Hepatocyte (in vitro differentiated cells): ENCODE data around the gene CPS1. TPM values are rescaled to one million over a fixed set of nuclear protein-coding genes. Genes with fewer than 3 reads are reported as not detected.

Experiments used
- DNase-seq: peaks from one replicate; pipeline ENCODE4 v3.0.0-alpha.2; 2016; ENCODE audit warnings: low spot score
- H2AFZ ChIP-seq: fragments of 200-600 bp; sonication (generic); 2 replicates; pipeline ENCODE4 v1.6.0; 2016; ENCODE audit warnings: antibody characterized with exemption, mild to moderate bottlenecking
- H3K27ac ChIP-seq: fragments of 200-600 bp; sonication (generic); 2 replicates; pipeline ENCODE4 v1.5.1; 2016; ENCODE audit warnings: mild to moderate bottlenecking
- H3K27me3 ChIP-seq: fragments of 200-600 bp; sonication (generic); 2 replicates; pipeline ENCODE4 v1.6.1; 2016
- H3K36me3 ChIP-seq: fragments of 200-600 bp; sonication (generic); replicated peaks from 2 replicates; pipeline ENCODE4 v1.5.1; 2016; ENCODE audit warnings: low read depth; ENCODE audit not compliant: insufficient read depth
- H3K4me1 ChIP-seq: fragments of 200-600 bp; sonication (generic); 2 replicates; pipeline ENCODE4 v1.5.1; 2016; ENCODE audit warnings: mild to moderate bottlenecking, moderate library complexity; ENCODE audit not compliant: insufficient read depth
- H3K4me2 ChIP-seq: fragments of 200-600 bp; sonication (generic); 2 replicates; pipeline ENCODE4 v1.6.0; 2016
- H3K4me3 ChIP-seq: fragments of 200-600 bp; sonication (generic); 2 replicates; pipeline ENCODE4 v1.5.1; 2016; ENCODE audit warnings: mild to moderate bottlenecking
- H3K79me2 ChIP-seq: fragments of 200-600 bp; sonication (generic); 2 replicates; pipeline ENCODE4 v1.6.0; 2017; ENCODE audit warnings: mild to moderate bottlenecking
- H3K9me2 ChIP-seq: fragments of 200-600 bp; sonication (generic); replicated peaks from 2 replicates; pipeline ENCODE4 v1.6.0; 2017; ENCODE audit warnings: mild to moderate bottlenecking; ENCODE audit not compliant: insufficient read depth
- H3K9me3 ChIP-seq: fragments of 200-600 bp; sonication (generic); 2 replicates; pipeline ENCODE4 v1.5.1; 2016; ENCODE audit warnings: low read depth, mild to moderate bottlenecking
- H4K20me1 ChIP-seq: fragments of 200-600 bp; sonication (generic); 2 replicates; pipeline ENCODE4 v1.6.0; 2016; ENCODE audit warnings: mild to moderate bottlenecking; ENCODE audit not compliant: insufficient read depth, poor library complexity, severe bottlenecking
- CTCF ChIP-seq: fragments of 200-600 bp; sonication (generic); IDR thresholded peaks from 2 replicates; pipeline ENCODE4 v1.5.1; 2016; ENCODE audit warnings: antibody characterized with exemption, mild to moderate bottlenecking; ENCODE audit not compliant: poor library complexity
- EZH2 ChIP-seq: fragments of 200-600 bp; sonication (generic); IDR thresholded peaks from 2 replicates; pipeline ENCODE4 v1.6.1; 2016; ENCODE audit warnings: antibody characterized with exemption, mild to moderate bottlenecking, borderline replicate concordance
- EZH2phosphoT487 ChIP-seq: fragments of 200-600 bp; sonication (generic); IDR thresholded peaks from one replicate; pipeline ENCODE4 v1.6.1; 2018; ENCODE audit warnings: antibody characterized with exemption, mild to moderate bottlenecking, low read depth, moderate library complexity; ENCODE audit not compliant: unreplicated experiment, severe bottlenecking
- WGBS: methylation state at CpG from one replicate; pipeline ENCODE4 v1.1.6; 2016; ENCODE audit warnings: low lambda C conversion rate; ENCODE audit errors: missing lambda C conversion rate; 5-methylcytosine and 5-hydroxymethylcytosine counted together
- polyA plus RNA-seq: library from polyadenylated mRNA; unstranded; fragments of >200 nt; fragmentation: Nextera tagmentation; extraction: Ambion mirVana; gene quantifications from 2 replicates; pipeline ENCODE4 v1.2.1, GENCODE V29; 2016
- total RNA-seq: library from RNA; depleted of rRNA; stranded (reverse); fragments of >200 nt; gene quantifications from 2 replicates; pipeline ENCODE4 v1.2.3, GENCODE V29; 2014

CPS1 gene
- total and polyA plus RNA-seq, 2 experiments from 2014 or later, result 239 to 587 TPM

DNA sequence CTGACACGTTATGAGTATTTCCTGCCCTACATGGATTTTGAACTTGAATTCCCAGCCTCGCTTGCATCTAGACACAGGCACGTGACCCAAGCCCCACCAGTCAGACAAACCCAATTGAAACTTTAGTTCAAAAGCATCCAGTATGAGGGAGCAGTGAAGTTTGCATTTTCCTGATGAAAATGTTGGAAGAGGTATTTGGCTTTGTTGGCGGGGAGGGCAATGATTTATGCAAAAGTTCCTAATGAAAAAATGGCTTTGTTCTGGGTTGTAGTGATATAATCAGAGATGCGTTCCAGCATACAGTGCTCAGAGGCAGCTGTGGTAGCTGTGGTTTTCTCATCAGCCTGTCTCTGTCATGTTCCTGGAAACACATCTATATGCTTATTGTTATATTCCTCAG lies 36.8 kb upstream of the CPS1 start:
- Histone ChIP-seq H3K9me2 (no peaks in the 10 kb centered on the region), H3K4me2 (no peak overlapping the region), H3K36me3 (no peaks in the 10 kb centered on the region), H3K27ac (no peak overlapping the region), H4K20me1 (no peaks in the 10 kb centered on the region), H3K27me3 (no peaks in the 10 kb centered on the region), H3K79me2 (no peaks in the 10 kb centered on the region), H3K9me3 (no peaks in the 10 kb centered on the region), H2AFZ (no peak overlapping the region), H3K4me1 (no peaks in the 10 kb centered on the region), H3K4me3 (no peak overlapping the region)
- no peak for DNase-seq
- no peak for TF ChIP-seq EZH2
- no peak for TF ChIP-seq EZH2phosphoT487
- no peak for TF ChIP-seq CTCF
- 92% methylated on average over 5 of the region's 5 CpGs for WGBS

DNA sequence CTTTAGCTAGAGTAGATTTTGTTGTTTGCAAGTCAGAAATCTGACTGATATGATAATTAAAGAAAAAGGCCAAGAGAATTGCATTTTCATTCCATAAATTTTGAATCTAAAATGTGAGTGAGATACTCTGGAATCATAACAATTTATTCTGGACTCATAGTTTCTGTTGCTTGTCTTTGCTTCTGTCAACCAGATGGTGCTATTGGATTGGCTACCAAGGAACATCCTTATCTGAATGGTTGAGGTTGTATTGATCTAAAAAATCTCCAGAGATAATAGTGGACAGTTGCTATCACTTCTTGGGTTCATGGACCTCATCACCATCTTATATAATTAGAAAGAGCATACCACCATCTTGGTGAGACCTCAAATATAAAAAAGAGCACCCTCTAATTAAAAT lies 34.0 kb upstream of the CPS1 start:
- Histone ChIP-seq H3K9me2 (no peaks in the 10 kb centered on the region), H3K27me3 (no peaks in the 10 kb centered on the region)
- TF ChIP-seq CTCF (peak; percentile 18), EZH2 (no peak)

DNA sequence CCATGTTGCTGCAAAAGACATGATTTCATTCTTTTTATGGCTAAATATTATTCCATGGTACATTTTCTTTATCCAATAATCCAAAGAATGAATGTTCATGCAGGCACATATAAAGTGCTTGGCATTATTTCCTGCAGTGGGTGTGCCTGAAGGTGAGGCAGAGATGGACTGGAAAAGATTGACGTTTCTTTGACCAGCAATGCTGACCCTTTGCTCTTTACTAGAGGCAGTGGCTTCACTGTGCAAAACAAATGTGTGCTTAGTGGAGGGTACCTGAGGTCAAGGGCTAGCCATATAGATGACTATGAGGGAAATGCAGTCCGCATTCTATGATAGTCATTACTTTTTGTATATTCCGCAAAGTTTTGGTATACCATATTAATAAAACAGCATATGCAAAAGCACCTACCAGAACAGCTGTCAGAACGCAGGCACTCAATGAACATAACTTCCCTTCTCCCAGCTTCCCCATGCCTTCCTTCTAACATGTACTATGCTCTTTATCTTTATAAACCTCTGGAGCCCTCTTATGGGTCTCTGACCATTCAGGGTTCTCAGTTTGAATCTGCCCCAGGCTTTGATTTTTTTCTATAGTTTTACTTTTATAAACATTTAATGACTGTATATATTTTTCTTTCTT lies 32.6 kb upstream of the CPS1 start:
- H3K4me2 ChIP-seq, result no peak overlapping the region
- no peaks in the 10 kb centered on the region for H3K4me1 ChIP-seq
- H3K9me2 ChIP-seq, result no peaks in the 10 kb centered on the region
- H3K9me3 ChIP-seq, result no peaks in the 10 kb centered on the region
- no peaks in the 10 kb centered on the region for H3K27me3 ChIP-seq
- no peak for DNase-seq
- H3K4me3 ChIP-seq, result no peak overlapping the region
- no peaks in the 10 kb centered on the region for H3K79me2 ChIP-seq
- TF ChIP-seq EZH2phosphoT487 (no peak), EZH2 (no peak), CTCF (no peak)
- no peaks in the 10 kb centered on the region for H3K36me3 ChIP-seq
- no peak overlapping the region for H2AFZ ChIP-seq
- no peaks in the 10 kb centered on the region for H4K20me1 ChIP-seq
- H3K27ac ChIP-seq, result no peak overlapping the region
- WGBS, result 78% methylated on average over 4 of the region's 4 CpGs

More for the DNA sequence above, 34.0 kb upstream of the CPS1 start:
- Histone ChIP-seq H2AFZ (no peak overlapping the region), H3K36me3 (no peaks in the 10 kb centered on the region), H3K9me3 (no peaks in the 10 kb centered on the region), H3K4me2 (no peak overlapping the region), H3K27ac (no peak overlapping the region), H3K79me2 (no peaks in the 10 kb centered on the region), H3K4me1 (no peaks in the 10 kb centered on the region), H4K20me1 (no peaks in the 10 kb centered on the region), H3K4me3 (no peak overlapping the region)
- DNase-seq, result no peak

DNA sequence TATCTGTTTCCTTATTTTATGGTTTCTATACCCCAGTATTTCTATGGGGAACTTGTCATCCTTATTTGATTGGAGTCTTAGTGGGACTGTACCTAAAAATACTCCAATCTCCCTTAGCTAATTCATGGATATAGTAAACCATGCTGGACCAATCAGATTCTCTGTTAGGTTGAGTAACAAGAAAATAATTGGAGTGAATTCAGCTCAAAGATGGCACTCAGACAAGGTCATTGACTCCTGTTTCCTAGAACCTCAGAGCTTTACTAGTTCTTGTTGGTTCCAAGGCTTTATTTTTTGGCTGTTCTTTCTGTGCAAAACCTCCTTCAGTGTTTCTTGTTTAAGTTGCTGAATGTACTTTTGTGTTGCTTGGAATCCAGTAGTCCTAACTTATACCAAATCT lies 31.9 kb upstream of the CPS1 start:
- Histone ChIP-seq H3K79me2 (no peaks in the 10 kb centered on the region), H4K20me1 (no peaks in the 10 kb centered on the region), H3K4me3 (no peak overlapping the region), H3K4me2 (no peak overlapping the region), H3K27ac (no peak overlapping the region), H3K9me2 (no peaks in the 10 kb centered on the region), H2AFZ (no peak overlapping the region), H3K4me1 (no peaks in the 10 kb centered on the region), H3K9me3 (no peaks in the 10 kb centered on the region), H3K27me3 (no peaks in the 10 kb centered on the region), H3K36me3 (no peaks in the 10 kb centered on the region)
- TF ChIP-seq EZH2phosphoT487, result no peak
- no peak for TF ChIP-seq CTCF
- no peak for DNase-seq
